Ectodermal cell (in vitro differentiated cells): ENCODE measurements around the gene HSD17B3.
"Not testable (repeated sequence)": the region's sequence is repeated elsewhere in the genome, so short reads cannot be mapped to it uniquely, and the experiment has no call there.

Experiments
- H3K27ac ChIP-seq: 2 replicates; pipeline ENCODE4 v1.7.0; 2013; ENCODE audit warnings: mild to moderate bottlenecking, low read depth, low read length; ENCODE audit not compliant: insufficient read depth, poor library complexity, severe bottlenecking
- H3K27me3 ChIP-seq: 2 replicates; pipeline ENCODE4 v1.7.0; 2013; ENCODE audit warnings: mild to moderate bottlenecking, low read length; ENCODE audit not compliant: insufficient read depth, control insufficient read depth, poor library complexity, severe bottlenecking
- H3K36me3 ChIP-seq: one replicate; pipeline ENCODE4 v1.7.0; 2013; ENCODE audit warnings: low read length; ENCODE audit not compliant: control insufficient read depth, insufficient read depth
- H3K4me1 ChIP-seq: one replicate; pipeline ENCODE4 v1.7.0; 2013; ENCODE audit warnings: low read length; ENCODE audit not compliant: control insufficient read depth, insufficient read depth
- H3K4me3 ChIP-seq: 2 replicates; pipeline ENCODE4 v1.7.0; 2013; ENCODE audit warnings: low read depth, low read length, control low read depth; ENCODE audit not compliant: insufficient read depth
- H3K9me3 ChIP-seq: 2 replicates; pipeline ENCODE4 v1.7.0; 2013; ENCODE audit warnings: mild to moderate bottlenecking, low read length, moderate library complexity; ENCODE audit not compliant: control insufficient read depth
- WGBS, 2 experiments: methylation state at CpG; one replicate each; pipeline ENCODE4 v1.1.7; 2013; ENCODE audit warnings: missing lambda C conversion rate in 2 of 2; 5-methylcytosine and 5-hydroxymethylcytosine counted together

HSD17B3 gene

DNA sequence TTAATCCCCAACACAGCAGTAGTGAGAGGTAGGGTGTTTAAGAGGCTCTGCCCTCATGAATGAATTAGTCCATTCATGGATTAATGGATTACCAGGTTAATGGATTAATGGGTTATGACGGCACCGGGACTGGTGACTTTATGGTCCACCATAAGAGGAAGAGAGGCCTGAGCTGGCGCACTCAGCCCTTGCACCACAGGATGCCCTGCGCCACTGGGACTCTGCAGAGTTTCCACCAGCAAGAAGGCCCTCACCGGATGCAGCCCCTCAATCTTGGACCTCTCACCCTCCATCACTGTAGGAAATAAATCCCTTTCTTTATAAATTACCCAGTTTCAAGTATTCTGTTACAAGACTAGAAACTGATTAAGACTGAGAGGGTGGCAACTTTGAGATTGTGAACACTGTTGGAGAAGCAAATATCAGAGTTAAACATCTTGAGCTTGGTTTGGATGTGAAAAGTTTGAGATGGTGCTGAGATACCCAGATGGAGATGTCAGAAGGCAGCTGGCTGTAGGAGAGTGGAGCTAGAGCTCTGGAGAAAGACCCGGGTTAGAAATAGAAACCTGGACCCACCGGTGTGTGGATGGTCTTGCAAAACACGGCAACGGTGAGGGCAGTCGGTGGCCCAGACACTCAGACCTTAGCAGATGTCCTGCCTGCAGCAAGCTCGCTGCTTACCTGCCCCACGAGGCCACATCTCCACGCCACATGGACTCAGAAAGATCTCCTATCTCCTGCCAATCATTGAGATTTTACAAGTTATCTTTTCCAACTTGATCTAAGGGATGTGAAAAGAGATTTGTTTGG lies 98.8 kb downstream of the HSD17B3 start:
- no peaks in the 10 kb centered on the region for H3K27me3 ChIP-seq
- H3K36me3 ChIP-seq: no peaks in the 10 kb centered on the region
- H3K4me1 ChIP-seq: peaks cover 4% of the 10 kb centered on the region
- H3K9me3 ChIP-seq: no peaks in the 10 kb centered on the region
- WGBS, 2 experiments: 95 to 96% methylated on average over 13 of the region's 13 CpGs
- H3K27ac ChIP-seq: no peak overlapping the region
- no peak overlapping the region for H3K4me3 ChIP-seq

DNA sequence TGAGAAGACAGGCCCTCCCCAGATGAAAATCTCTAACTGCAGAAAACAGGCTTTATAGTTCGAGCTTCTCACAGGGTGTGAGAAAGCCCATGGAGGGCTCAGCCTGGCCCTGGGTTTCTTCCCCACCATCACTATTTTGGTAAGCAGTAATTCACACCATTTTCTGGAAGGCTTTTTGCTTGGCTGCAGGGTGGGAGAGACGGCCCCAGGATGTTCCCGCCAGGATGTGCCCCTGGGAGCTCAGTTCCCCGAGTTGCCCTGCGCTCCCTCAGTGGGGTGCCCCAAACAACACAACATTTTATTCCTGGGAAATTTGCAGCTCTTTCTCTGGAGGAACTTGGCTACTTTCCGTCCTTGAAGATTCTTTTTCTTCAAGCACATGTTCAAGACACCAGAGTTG lies 100.8 kb downstream of the HSD17B3 start:
- Histone ChIP-seq H3K4me1 (peaks cover 4% of the 10 kb centered on the region), H3K9me3 (no peaks in the 10 kb centered on the region), H3K36me3 (no peaks in the 10 kb centered on the region), H3K27me3 (no peaks in the 10 kb centered on the region), H3K4me3 (no peak overlapping the region), H3K27ac (no peak overlapping the region)
- 54 to 60% methylated on average over 6 of the region's 6 CpGs for WGBS, 2 experiments

DNA sequence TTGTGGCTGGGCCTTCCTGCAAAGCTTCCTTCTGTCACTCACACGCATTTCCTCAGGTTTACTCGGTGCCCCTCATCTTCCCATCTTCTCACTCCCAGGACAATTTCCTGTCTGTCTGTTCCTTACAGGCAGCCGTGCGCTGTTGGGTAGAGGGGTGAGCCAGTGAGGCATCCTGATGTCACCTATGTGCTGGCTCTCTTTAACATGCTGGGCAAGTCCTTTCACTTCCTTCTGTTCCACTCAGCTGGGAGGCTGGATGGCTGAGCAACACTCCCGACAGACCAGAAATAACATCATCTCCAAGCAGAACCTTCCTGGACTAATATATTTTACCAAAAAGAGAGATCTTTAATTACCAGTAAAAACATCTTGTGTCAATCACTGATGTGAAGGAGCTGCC lies 103.0 kb downstream of the HSD17B3 start:
- H3K4me3 ChIP-seq: no peak overlapping the region
- H3K27ac ChIP-seq: no peak overlapping the region
- H3K27me3 ChIP-seq: no peaks in the 10 kb centered on the region
- H3K36me3 ChIP-seq: no peaks in the 10 kb centered on the region
- 79 to 90% methylated on average over 5 of the region's 5 CpGs for WGBS, 2 experiments
- H3K9me3 ChIP-seq: no peaks in the 10 kb centered on the region
- H3K4me1 ChIP-seq: peaks cover 4% of the 10 kb centered on the region

- H3K27me3 ChIP-seq: no peaks in the 10 kb centered on the region
- no peak overlapping the region for H3K4me3 ChIP-seq
- no peak overlapping the region for H3K27ac ChIP-seq
- no peaks in the 10 kb centered on the region for H3K9me3 ChIP-seq
- WGBS, 2 experiments: 96% methylated on average over 3 of the region's 3 CpGs
- H3K36me3 ChIP-seq: no peaks in the 10 kb centered on the region
- H3K4me1 ChIP-seq: no peaks in the 10 kb centered on the region
Observed at GRCh38 chr9:96195541-96195940, 106.4 kb downstream of the HSD17B3 start.

DNA sequence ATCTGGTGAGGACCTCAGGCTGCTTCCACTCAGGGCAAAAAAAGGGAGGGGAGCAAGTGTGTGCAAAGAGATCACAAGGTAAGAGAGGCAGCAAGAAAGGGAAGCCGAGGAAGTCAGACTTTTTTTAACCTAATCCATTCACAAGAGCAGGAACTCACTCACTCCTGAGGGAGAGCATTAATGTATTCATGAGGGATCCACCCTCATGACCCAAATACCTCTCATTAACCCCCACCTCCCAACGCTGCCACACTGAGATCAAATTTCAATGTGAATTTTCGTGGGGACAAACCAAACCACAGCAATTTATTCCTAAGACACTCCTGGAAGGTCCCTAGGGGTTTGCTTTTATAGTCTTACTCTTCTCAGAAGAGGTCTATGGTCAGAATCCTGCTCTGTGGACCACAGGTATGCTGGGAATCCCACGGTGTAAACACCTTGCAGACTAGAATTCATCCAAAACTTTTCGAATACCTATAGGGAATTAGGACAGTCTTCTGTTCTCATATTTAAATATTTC lies 108.7 kb downstream of the HSD17B3 start:
- Histone ChIP-seq H3K4me3 (no peak overlapping the region), H3K27me3 (no peaks in the 10 kb centered on the region), H3K4me1 (no peaks in the 10 kb centered on the region), H3K36me3 (no peaks in the 10 kb centered on the region), H3K27ac (no peak overlapping the region), H3K9me3 (no peaks in the 10 kb centered on the region)
- WGBS, 2 experiments: 68 to 73% methylated on average over 4 to 5 of the region's 5 CpGs

GRCh38 chr9:96192710-96193109 lies 109.3 kb downstream of the HSD17B3 start:
- Histone ChIP-seq H3K36me3 (no peaks in the 10 kb centered on the region), H3K4me1 (no peaks in the 10 kb centered on the region), H3K9me3 (no peaks in the 10 kb centered on the region), H3K27me3 (no peaks in the 10 kb centered on the region), H3K4me3 (no peak overlapping the region), H3K27ac (no peak overlapping the region)

DNA sequence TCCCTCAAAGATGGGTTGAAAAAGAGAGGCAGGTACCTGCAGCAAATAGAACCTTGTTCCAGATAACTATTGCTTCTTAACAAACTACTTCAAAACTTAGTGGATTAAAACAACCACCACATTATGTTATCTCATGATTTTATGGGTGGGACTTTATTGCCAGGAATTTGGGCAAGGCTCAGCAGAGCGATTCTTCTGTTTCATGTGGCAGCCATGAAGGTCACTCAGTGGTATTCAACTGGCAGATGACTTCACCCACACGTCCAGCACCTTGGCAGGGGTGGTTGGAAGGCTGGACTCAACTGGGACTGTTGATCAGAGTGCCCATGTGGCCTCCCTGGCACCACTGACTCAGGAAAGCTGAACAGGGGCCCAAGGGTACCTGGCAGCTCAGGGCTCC lies 112.0 kb downstream of the HSD17B3 start:
- H3K36me3 ChIP-seq: no peaks in the 10 kb centered on the region
- no peak overlapping the region for H3K4me3 ChIP-seq
- H3K27ac ChIP-seq: no peak overlapping the region
- no peaks in the 10 kb centered on the region for H3K9me3 ChIP-seq
- 89 to 94% methylated on average over 2 of the region's 2 CpGs for WGBS, 2 experiments
- H3K27me3 ChIP-seq: peaks cover 23% of the 10 kb centered on the region
- peaks cover 8% of the 10 kb centered on the region for H3K4me1 ChIP-seq

DNA sequence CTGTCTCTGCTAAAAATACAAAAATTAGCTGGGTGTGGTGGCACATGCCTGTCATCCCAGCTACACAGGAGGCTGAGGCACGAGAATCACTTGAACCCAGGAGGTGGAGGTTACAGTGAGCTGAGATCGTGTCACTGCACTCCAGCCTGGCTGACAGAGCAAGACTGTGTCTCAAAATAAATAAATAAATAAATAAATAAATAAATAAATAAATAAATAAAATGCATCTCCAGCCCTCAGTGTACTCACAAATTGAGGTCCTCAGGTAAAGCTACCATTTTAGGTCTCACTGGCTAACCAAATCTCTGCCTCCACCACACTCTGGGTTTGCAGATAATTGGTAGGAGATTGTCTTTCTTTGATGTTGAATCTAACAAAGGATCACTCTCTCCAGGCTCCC lies 112.4 kb downstream of the HSD17B3 start:
- not testable (repeated sequence) for H3K36me3 ChIP-seq, H3K9me3 ChIP-seq, H3K27ac ChIP-seq, H3K4me3 ChIP-seq, H3K4me1 ChIP-seq
- WGBS, 2 experiments: 86 to 100% methylated on average over 2 of the region's 2 CpGs
- peaks cover 26% of the 10 kb centered on the region for H3K27me3 ChIP-seq

DNA sequence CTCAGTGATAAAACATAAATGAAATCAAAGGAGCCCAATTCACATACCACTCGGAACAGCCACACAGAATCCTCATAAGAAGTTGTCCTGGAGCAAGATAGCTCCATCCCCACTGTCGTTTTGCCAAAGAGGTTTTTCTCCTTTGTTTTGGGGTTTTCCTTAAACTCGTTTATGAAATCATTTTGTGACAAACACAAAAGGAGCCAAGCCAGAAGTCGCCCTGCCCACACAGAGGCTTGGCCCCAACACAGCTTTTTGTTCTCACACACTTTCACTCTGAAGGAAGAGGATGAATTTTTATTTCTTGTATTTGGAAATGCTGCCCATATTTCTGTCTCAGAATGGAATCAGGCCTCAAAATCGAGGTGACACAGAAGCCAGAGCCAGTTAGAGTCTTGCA lies 113.4 kb downstream of the HSD17B3 start:
- peaks cover 8% of the 10 kb centered on the region for H3K4me1 ChIP-seq
- peaks cover 33% of the 10 kb centered on the region for H3K27me3 ChIP-seq
- no peaks in the 10 kb centered on the region for H3K36me3 ChIP-seq
- H3K9me3 ChIP-seq: no peaks in the 10 kb centered on the region
- no peak overlapping the region for H3K4me3 ChIP-seq
- 89 to 90% methylated on average over 5 of the region's 5 CpGs for WGBS, 2 experiments
- no peak overlapping the region for H3K27ac ChIP-seq

DNA sequence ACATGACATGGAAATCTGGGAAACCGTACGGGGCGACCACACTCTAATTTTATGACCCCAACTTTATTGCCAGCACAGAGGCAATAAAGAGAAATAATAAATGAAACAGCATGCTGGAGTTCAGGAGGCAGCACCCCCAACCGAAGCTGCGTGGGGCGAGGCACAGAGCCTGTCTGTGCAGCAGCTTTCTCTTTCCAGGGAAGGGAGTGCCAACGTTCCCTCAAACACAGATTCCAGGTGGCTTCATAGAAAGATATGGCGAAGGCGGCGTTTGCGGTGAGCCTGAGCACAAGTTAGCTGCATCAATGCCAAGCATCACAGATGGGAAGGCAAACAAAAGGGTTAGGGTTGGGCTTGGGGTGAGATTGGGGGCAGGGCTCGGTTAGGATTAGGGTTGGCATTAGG lies 114.8 kb downstream of the HSD17B3 start:
- H3K4me1 ChIP-seq: peaks cover 8% of the 10 kb centered on the region
- H3K27ac ChIP-seq: no peak overlapping the region
- H3K4me3 ChIP-seq: no peak overlapping the region
- WGBS, 2 experiments: 70 to 71% methylated on average over 12 of the region's 12 CpGs
- no peaks in the 10 kb centered on the region for H3K36me3 ChIP-seq
- H3K27me3 ChIP-seq: peaks cover 33% of the 10 kb centered on the region
- no peaks in the 10 kb centered on the region for H3K9me3 ChIP-seq
